ENCODE data around the gene CCNK. TPM values are rescaled to one million over a fixed set of nuclear protein-coding genes. Genes with fewer than 3 reads are reported as not detected.
A peak's percentile ranks its signal among the peaks of the same experiment; 100 is the strongest.

Gene CCNK
- total RNA-seq, 1 experiment from 2014 or later, result 80.1 TPM

GRCh38 chr14:99530407-99531155, 49.4 kb downstream of the CCNK start:
- Histone ChIP-seq H2BK5ac (ENCODE audit: insufficient read length, low read length) (no peak overlapping the region), H2AFZ (ENCODE audit: low read length) (no peak overlapping the region), H4K8ac (replicated peaks; ENCODE audit: insufficient read length, low read depth, low read length) (no peak overlapping the region), H4K5ac (ENCODE audit: insufficient read length, low read depth, low read length) (no peak overlapping the region), H2BK15ac (ENCODE audit: low read depth, low read length) (no peak overlapping the region), H3K4ac (ENCODE audit: low read depth, low read length) (no peak overlapping the region), H3K56ac (ENCODE audit: insufficient read length, low read depth, low read length) (no peak overlapping the region), H2BK20ac (ENCODE audit: low read depth, low read length, poor library complexity, severe bottlenecking) (no peak overlapping the region), H3K27ac (ENCODE audit: insufficient read length, low read depth, low read length) (no peak overlapping the region), H3K9ac (ENCODE audit: extremely low read depth, insufficient read length, low read length) (no peak overlapping the region), H3K27me3 (ENCODE audit: insufficient read depth, low read length) (no peaks in the 10 kb centered on the region), H3K23ac (ENCODE audit: insufficient read length, low read depth, low read length) (no peak overlapping the region), H4K91ac (ENCODE audit: insufficient read length, low read depth, low read length) (no peak overlapping the region), H3K23me2 (ENCODE audit: insufficient read length, low read depth, low read length, poor library complexity, severe bottlenecking) (no peaks in the 10 kb centered on the region), H2AK5ac (ENCODE audit: insufficient read length, low read length) (no peak overlapping the region), H3K14ac (ENCODE audit: insufficient read depth, low read length) (peak overlapping the region; percentile 57; the same call in 1 of the 2 replicates), H3K18ac (ENCODE audit: insufficient read length, low read depth, low read length) (peak overlapping the region; percentile 11), H3K4me1 (ENCODE audit: insufficient read depth, low read length) (peaks cover 2% of the 10 kb centered on the region; the same call in 1 of the 2 replicates), H3T11ph (ENCODE audit: low read length) (no peak overlapping the region), H3K79me1 (ENCODE audit: insufficient read depth, low read depth, low read length, poor library complexity, severe bottlenecking) (no peaks in the 10 kb centered on the region), H3K4me2 (ENCODE audit: insufficient read depth, insufficient read length, low read length) (no peak overlapping the region), H4K20me1 (ENCODE audit: control insufficient read depth, insufficient read depth, insufficient read length) (no peaks in the 10 kb centered on the region), H3K9me3 (ENCODE audit: control insufficient read depth, low read depth, low read length) (no peaks in the 10 kb centered on the region), H2BK120ac (ENCODE audit: low read depth, low read length, poor library complexity, severe bottlenecking) (no peak overlapping the region), H2BK12ac (ENCODE audit: insufficient read length, low read depth, low read length) (no peak overlapping the region), H3K79me2 (ENCODE audit: insufficient read depth, low read length) (no peaks in the 10 kb centered on the region)
- Mint-ChIP-seq H3K27me3 (ENCODE audit: low read depth) (peaks cover 2% of the 10 kb centered on the region; the same call in 1 of the 2 replicates), H3K27ac (peak overlapping the region; percentile 7 to 80 (median 79); a peak in 4 of 7 replicates), H3K4me1 (peaks cover 40 to 58% of the 10 kb centered on the region in 2 experiments), H3K4me3 (peak overlapping the region in 1 of 2 experiments; percentile 50; a peak in 1 of 5 replicates), H3K36me3 (ENCODE audit: insufficient read depth in 1 of 3, low read depth in 3 of 3) (peaks cover 0 to 7% (median 0%) of the 10 kb centered on the region in 3 experiments; a peak in 1 of 7 replicates), H3K9me3 (no peaks in the 10 kb centered on the region)
- no peak for DNase-seq
- no CpG with 5 or more reads among the region's 19 CpGs for WGBS (ENCODE audit: extremely low coverage, insufficient read length, low lambda C conversion rate)
- TF ChIP-seq CTCF (conservative IDR thresholded peaks at IDR 0.05), result no peak
